IPS-11a (cell line): ENCODE data around the gene MIEN1.
A peak's percentile ranks its signal among the peaks of the same experiment; 100 is the strongest.

Source experiments
- H3K4me3 ChIP-seq: one replicate; pipeline ENCODE4 v1.5.1; 2013; ENCODE audit warnings: low read depth, low read length, control low read depth

Gene MIEN1

DNA sequence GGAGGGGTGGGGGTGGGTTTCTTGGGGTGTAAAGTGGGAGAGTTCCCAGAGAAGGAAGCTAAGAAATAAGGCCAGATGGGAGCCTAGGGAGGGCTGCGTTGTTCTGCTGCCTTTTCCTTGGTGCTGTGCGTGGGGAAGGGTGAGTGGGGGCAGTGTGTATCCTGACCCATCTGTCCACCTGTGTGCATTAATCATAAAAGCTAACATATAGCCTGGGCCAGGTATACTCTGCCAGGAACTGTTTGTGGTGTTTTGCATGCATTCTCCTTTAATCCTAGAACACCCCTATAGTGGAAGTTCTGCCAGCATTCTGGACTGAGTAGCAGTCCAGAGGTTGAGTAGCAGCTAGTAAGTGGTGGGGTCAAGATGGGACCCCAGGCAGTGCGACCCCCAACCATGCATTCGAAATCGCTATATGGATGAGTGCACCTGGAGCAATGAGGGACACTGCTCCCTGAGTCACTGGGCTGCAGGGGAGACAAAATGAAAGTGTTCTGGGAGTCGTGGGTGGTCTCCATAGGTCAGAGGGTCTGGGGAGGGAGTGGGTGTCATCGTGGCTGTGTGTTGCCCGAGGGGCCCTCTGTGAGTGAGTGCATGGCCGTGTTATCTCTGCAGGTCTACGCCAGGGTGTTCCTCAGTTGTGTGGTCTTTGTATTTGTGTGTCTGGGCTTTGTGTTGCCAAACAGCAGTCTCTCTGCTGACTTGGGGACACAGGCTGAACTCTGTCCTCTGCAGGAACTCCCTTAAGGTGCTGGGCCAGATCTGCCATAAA is 29.1 kb downstream of the MIEN1 start:
- peak overlapping the region; percentile 55 for H3K4me3 ChIP-seq

DNA sequence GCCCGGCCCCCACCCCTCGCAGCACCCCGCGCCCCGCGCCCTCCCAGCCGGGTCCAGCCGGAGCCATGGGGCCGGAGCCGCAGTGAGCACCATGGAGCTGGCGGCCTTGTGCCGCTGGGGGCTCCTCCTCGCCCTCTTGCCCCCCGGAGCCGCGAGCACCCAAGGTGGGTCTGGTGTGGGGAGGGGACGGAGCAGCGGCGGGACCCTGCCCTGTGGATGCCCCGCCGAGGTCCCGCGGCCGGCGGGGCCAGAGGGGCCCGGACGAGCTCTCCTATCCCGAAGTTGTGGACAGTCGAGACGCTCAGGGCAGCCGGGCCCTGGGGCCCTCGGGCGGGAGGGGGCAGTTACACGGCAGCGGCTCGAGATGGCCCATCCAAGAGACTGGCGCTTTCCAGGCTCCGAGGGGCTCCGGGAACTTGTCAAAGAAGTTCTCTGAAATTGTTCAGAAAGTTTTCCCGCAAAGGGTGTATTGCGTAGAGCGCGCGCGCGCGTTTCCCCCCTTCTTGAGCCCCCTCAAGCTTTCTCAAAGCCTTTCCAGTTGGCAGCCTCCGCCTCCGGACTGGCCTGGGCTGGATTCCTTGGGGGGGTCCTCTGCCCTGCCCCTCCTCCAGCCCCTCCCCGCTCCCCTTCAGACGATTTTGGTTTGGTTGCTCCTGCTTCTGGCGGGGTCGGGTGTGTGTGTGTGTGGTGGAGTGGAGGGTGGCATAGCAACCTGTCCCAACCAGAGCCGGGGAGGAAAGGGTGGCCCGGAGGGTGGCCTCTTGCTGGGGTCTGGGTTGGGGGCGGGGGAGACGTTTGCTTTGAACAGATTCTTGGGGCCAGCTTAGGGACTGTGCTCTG is 30.0 kb downstream of the MIEN1 start:
- H3K4me3 ChIP-seq, result peak overlapping the region; percentile 55

DNA sequence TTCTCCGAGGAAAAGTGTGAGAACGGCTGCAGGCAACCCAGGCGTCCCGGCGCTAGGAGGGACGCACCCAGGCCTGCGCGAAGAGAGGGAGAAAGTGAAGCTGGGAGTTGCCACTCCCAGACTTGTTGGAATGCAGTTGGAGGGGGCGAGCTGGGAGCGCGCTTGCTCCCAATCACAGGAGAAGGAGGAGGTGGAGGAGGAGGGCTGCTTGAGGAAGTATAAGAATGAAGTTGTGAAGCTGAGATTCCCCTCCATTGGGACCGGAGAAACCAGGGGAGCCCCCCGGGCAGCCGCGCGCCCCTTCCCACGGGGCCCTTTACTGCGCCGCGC is 30.5 kb downstream of the MIEN1 start, which contains the start of gene ERBB2:
TSS of gene ERBB2 (plus strand) at position 247 of the 330 bp plus-strand sequence. CDS start 175 bp downstream, outside the sequence.
- H3K4me3 ChIP-seq, result peak within 1 kb of the TSS; percentile 55

- H3K4me3 ChIP-seq, result peak overlapping the region; percentile 55
Measured at GRCh38 chr17:39699157-39699817, 31.0 kb downstream of the MIEN1 start.

GRCh38 chr17:39697961-39698360 is 32.4 kb downstream of the MIEN1 start:
- H3K4me3 ChIP-seq, result no peak overlapping the region

DNA sequence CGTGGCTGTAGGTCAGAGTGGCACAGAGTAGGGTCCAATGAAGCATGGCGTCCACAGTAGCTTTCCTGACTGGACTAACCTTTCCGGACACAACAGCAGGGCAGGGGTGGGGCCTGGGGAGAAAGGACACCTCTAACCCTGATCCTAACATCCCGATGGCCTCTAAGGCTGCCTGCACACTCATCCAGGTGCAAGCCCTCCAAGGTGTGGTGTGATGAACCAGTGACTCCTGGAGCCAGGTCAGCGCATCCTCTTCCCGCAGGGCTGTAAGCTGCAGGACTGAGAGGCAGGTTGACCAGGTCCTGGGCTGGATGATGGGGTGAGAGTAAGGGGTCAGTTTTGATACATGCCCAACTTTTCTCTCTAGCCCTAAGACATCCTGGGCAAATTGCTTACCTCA is 33.6 kb downstream of the MIEN1 start:
- no peak overlapping the region for H3K4me3 ChIP-seq

DNA sequence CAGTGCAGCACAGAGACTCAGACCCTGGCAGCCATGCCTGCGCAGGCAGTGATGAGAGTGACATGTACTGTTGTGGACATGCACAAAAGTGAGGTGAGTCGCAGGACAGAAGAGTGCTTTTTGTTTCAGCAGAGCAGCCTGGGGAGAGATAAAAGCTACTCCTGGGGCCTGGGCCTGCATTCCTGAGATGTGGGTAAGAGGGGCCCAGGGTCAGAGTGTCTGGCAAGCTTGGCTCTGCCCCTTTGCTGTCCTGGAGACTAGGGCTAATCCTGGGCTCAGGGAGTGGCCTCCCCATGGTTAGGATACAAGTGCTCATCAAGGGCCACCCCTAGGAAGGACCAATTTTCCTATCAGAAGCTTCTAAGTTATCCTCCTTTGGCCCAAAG is 35.2 kb downstream of the MIEN1 start:
- H3K4me3 ChIP-seq, result no peak overlapping the region

GRCh38 chr17:39694593-39694992 is 35.7 kb downstream of the MIEN1 start:
- H3K4me3 ChIP-seq, result no peak overlapping the region

DNA sequence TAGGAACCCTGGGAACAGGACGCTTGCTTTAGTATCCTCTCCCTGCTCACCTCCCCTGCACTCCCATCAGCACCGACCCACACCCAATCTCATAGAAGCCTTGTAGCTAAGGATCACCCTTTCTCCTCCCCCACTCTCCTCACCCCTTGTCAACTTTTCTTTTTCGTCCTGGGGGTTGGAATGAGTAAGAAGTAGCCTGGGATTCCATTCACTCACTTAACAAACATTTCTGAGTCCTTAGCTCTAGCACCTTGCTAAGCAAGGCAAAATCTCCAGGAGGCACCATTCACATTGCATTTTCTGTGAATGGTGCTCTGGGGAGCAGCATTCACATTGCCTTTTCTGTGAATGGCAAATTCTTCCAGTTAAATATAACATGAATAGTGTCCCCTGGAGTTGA is 41.4 kb downstream of the MIEN1 start:
- H3K4me3 ChIP-seq, result peak overlapping the region; percentile 62

- peak overlapping the region; percentile 62 for H3K4me3 ChIP-seq
Measured at GRCh38 chr17:39688475-39688835, 41.9 kb downstream of the MIEN1 start.

DNA sequence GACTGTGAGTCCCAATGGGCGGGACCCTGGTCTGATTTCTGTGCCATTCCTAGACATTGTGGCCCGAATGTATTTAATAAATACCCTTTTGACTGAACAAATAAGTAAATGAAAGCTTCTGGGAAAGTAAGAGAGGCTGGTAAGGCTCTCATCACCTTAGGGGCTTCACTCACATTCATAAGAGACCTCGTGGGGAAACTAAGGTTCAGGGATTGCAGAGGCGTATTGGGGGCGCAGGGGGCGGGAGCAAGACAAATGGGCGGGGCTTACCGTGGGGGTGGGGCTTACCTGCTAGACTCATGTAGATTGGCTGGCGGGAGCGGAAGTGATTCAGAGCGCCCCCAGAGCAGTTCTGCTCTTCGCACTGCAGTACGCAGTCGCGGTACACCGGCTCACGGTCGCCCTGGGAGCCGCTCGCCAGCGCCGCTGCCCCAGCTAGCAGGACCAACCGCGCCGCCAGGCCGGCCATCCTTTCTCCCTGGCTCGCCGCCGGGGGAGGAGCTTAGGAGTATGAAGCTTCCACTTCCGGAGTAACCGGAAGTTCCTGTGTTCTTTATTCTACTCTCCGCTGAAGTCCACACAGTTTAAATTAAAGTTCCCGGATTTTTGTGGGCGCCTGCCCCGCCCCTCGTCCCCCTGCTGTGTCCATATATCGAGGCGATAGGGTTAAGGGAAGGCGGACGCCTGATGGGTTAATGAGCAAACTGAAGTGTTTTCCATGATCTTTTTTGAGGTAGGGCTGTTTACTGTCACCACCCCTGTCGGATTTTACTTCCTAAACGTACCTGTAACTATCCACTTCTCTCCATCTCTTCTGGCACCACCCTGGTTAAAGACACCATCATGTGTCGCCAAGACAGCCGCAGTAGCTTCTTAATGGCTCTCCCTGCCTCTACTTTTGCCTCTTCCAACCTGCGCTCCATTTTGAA is 42.5 kb downstream of the MIEN1 start, which contains the start of gene PGAP3:
TSS of gene PGAP3 (minus strand) at position 512 of the 929 bp plus-strand sequence. CDS start at position 469, 43 bp downstream.
- H3K4me3 ChIP-seq, result peak within 1 kb of the TSS; percentile 62

- H3K4me3 ChIP-seq, result no peak overlapping the region
Measured at GRCh38 chr17:39687101-39687545, 43.2 kb downstream of the MIEN1 start.

GRCh38 chr17:39684369-39685192 is 45.8 kb downstream of the MIEN1 start:
- H3K4me3 ChIP-seq, result no peak overlapping the region

DNA sequence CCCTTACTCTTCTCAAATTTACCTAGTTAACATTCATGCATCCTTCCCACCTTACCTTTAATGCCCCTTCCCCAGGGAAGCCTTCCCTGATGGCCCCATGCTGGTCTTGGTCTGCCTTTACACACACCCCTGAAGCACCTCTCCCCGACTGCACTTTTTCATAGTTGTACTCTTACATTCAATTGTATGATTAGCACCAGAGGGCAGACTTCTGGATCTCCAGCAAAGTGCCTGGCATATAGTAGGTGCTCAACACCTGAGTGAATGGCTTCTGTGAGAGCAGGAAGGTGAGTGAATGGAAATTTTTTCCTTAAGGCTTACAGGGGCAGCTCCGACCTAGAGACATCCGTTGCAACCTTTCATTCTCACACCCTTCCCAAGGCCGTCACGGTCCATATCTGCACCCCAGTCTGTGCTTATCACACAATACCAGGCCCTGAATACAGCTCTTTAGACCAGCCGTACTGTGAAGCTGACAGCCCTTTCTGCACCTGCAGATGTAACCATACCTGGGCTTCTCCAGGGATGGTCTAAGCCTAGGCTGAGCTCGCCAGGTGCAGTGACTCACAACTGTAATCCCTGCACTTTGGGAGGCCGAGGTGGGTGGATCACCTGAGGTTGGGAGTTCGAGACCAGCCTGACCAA is 46.9 kb downstream of the MIEN1 start:
- no peak overlapping the region for H3K4me3 ChIP-seq

- no peak overlapping the region for H3K4me3 ChIP-seq
Measured at GRCh38 chr17:39679521-39680192, 50.7 kb downstream of the MIEN1 start.
